K562 (cell line): ENCODE measurements around the gene TBC1D9. TPM values are rescaled to one million over a fixed set of nuclear protein-coding genes. Genes with fewer than 3 reads are reported as not detected.

ENCODE experiments used
- ATAC-seq: fragments of 200-7000 bp; cut with Tn5 transposase; 3 replicates; pipeline ENCODE4 v1.9.1; 2020; ENCODE audit warnings: moderate library complexity
- BruUV-seq: library from RNA; stranded (reverse); fragments of 400-500 nt; replicated peaks from 2 replicates; lab custom pipeline; 2021; lab: Mats Ljungman, UMichigan
- CTCF ChIA-PET: fragments of 300-600 bp; formaldehyde crosslinking; extraction: SDS; loops from one replicate; lab custom pipeline; 2021; ENCODE audit warnings: low intra/inter-chr PET ratio; lab: Yijun Ruan, JAX
- POLR2A ChIA-PET: fragments of 300-600, 350-650 bp; sonication (Branson Sonifier 250); formaldehyde crosslinking; extraction: SDS; loops from one replicate; lab custom pipeline; 2021; ENCODE audit warnings: antibody characterized with exemption, inconsistent platforms; lab: Yijun Ruan, JAX
- DNase-seq, 4 experiments: peaks; one replicate each; pipeline versions ENCODE4 v3.0.0 to v3.0.0-alpha.2; 2011 to 2018; ENCODE audit warnings: low spot score in 3 of 4, mixed read lengths in 3 of 4; ENCODE audit errors: extremely low read depth in 1 of 4
- FAIRE-seq: peaks from 2 replicates; lab custom pipeline; 2011; peaks lifted over from hg19 to GRCh38; lab: Jason Lieb, UNC
- H2AFZ ChIP-seq: 2 replicates; pipeline ENCODE4 v1.6.0; 2011; ENCODE audit warnings: low read depth, low read length, control low read depth, inconsistent platforms
- H3K27ac ChIP-seq: fragments of 200-600 bp; 3 replicates; pipeline ENCODE4 v1.8.0; 2011; ENCODE audit warnings: low read depth, mild to moderate bottlenecking, control low read depth, inconsistent platforms, low read length, moderate library complexity, mixed read lengths; ENCODE audit errors: extremely low read depth
- H3K27me3 ChIP-seq, 2 experiments: fragments of 300-600 bp in 1 of 2; 2 replicates in 1 of 2; 3 replicates in 1 of 2; pipeline versions ENCODE4 v1.6.0 to v1.8.0; 2011; ENCODE audit warnings: inconsistent platforms in 2 of 2, low read length in 2 of 2, mild to moderate bottlenecking in 1 of 2, mixed read lengths in 1 of 2, moderate library complexity in 1 of 2; ENCODE audit not compliant: control insufficient read depth in 2 of 2, insufficient read depth in 2 of 2
- H3K36me3 ChIP-seq: fragments of 300-600 bp; 3 replicates; pipeline ENCODE4 v1.8.0; 2011; ENCODE audit warnings: mild to moderate bottlenecking, low read length, inconsistent platforms; ENCODE audit not compliant: control insufficient read depth, insufficient read depth
- H3K4me1 ChIP-seq, 2 experiments: fragments of 200-600 bp in 1 of 2; replicated peaks in 1 of 2; 2 replicates in 1 of 2; 3 replicates in 1 of 2; pipeline versions ENCODE4 v1.5.1 to v1.8.0; 2011; ENCODE audit warnings: inconsistent platforms in 2 of 2, low read length in 2 of 2, mild to moderate bottlenecking in 1 of 2, mixed read lengths in 1 of 2, moderate library complexity in 1 of 2; ENCODE audit not compliant: control insufficient read depth in 2 of 2, insufficient read depth in 2 of 2
- H3K4me2 ChIP-seq: 2 replicates; pipeline ENCODE4 v1.6.1; 2011; ENCODE audit warnings: low read length, control low read depth, inconsistent platforms, mixed read lengths; ENCODE audit not compliant: insufficient read depth
- H3K4me3 ChIP-seq: fragments of 200-600 bp; sonication (generic), shearing (Covaris generic); 2 replicates; pipeline ENCODE4 v1.5.1; 2016; ENCODE audit warnings: control low read depth, inconsistent platforms
- H3K79me2 ChIP-seq: fragments of 200-600 bp; 3 replicates; pipeline ENCODE4 v1.8.0; 2011; ENCODE audit warnings: low read length, inconsistent platforms; ENCODE audit not compliant: control insufficient read depth, insufficient read depth
- H3K9ac ChIP-seq, 2 experiments: 2 replicates each; pipeline versions ENCODE4 v1.6.0 to v1.6.1; 2011; ENCODE audit warnings: low read depth in 2 of 2, low read length in 2 of 2, control low read depth in 1 of 2, inconsistent platforms in 1 of 2, mild to moderate bottlenecking in 1 of 2, mixed read lengths in 1 of 2; ENCODE audit not compliant: insufficient read depth in 1 of 2
- H3K9me1 ChIP-seq: one replicate; pipeline ENCODE4 v1.6.0; 2011; ENCODE audit warnings: inconsistent platforms, mild to moderate bottlenecking, low read length, moderate library complexity; ENCODE audit not compliant: control insufficient read depth, insufficient read depth
- H3K9me3 ChIP-seq: replicated peaks from 2 replicates; pipeline ENCODE4 v1.5.1; 2011; ENCODE audit warnings: low read depth, low read length, inconsistent platforms; ENCODE audit not compliant: control insufficient read depth, insufficient read depth
- H4K20me1 ChIP-seq: replicated peaks from 2 replicates; pipeline ENCODE4 v1.6.1; 2011; ENCODE audit warnings: low read length, inconsistent platforms, mixed read lengths; ENCODE audit not compliant: control insufficient read depth, insufficient read depth
- BRD9 ChIP-seq: fragments of 450-650 bp; IDR thresholded peaks from 2 replicates; pipeline ENCODE4 v1.6.1; 2018; ENCODE audit warnings: low read depth; ENCODE audit not compliant: partially characterized antibody
- CREBBP ChIP-seq: IDR thresholded peaks from one replicate; pipeline ENCODE4 v1.6.1; 2012; ENCODE audit warnings: low read depth, mild to moderate bottlenecking, control low read depth, inconsistent platforms, low read length
- CUX1 ChIP-seq: fragments of 200-800 bp; sonication (Bioruptor generic); IDR thresholded peaks from 2 replicates; pipeline ENCODE4 v1.6.1; 2016; ENCODE audit warnings: missing genetic modification characterization, missing compliant biosample characterization
- FOXM1 ChIP-seq, 2 experiments: fragments of 450-650 bp in 1 of 2; sonication (generic) in 1 of 2; formaldehyde crosslinking in 1 of 2; IDR thresholded peaks; 2 replicates each; pipeline versions ENCODE4 v1.6.1 to v1.9.0; 2017 to 2022; ENCODE audit warnings: low read depth in 2 of 2, mild to moderate bottlenecking in 2 of 2, missing genetic modification reagents in 1 of 2, moderate library complexity in 1 of 2
- HIVEP1 ChIP-seq: fragments of 250-450 bp; sonication (Bioruptor Pico); IDR thresholded peaks from 2 replicates; pipeline ENCODE4 v1.4.0; 2020; ENCODE audit warnings: mild to moderate bottlenecking
- HMG20B ChIP-seq: fragments of 250-450 bp; sonication (Bioruptor Pico); IDR thresholded peaks from 2 replicates; pipeline ENCODE4 v1.5.0; 2021; ENCODE audit warnings: mild to moderate bottlenecking
- HNRNPUL1 ChIP-seq: fragments of 200-400 bp; formaldehyde crosslinking; IDR thresholded peaks from 2 replicates; pipeline ENCODE4 v1.6.1; 2017; ENCODE audit warnings: low read length
- HSF4 ChIP-seq: fragments of 250-450 bp; sonication (Bioruptor Pico); IDR thresholded peaks from 2 replicates; pipeline ENCODE4 v2.1.2; 2022; ENCODE audit warnings: mild to moderate bottlenecking, moderate library complexity, borderline replicate concordance
- KAT2B ChIP-seq: IDR thresholded peaks from one replicate; pipeline ENCODE4 v1.6.1; 2012; ENCODE audit warnings: low read depth, mild to moderate bottlenecking, control low read depth, inconsistent platforms, low read length, moderate library complexity
- PHB ChIP-seq: fragments of 250-450 bp; sonication (Bioruptor Pico); IDR thresholded peaks from 2 replicates; pipeline ENCODE4 v1.5.0; 2021
- RBM14 ChIP-seq: fragments of 200-400 bp; formaldehyde crosslinking; IDR thresholded peaks from 2 replicates; pipeline ENCODE4 v1.6.1; 2018; ENCODE audit warnings: low read depth, mild to moderate bottlenecking, low read length, moderate library complexity, borderline replicate concordance; ENCODE audit not compliant: insufficient read depth
- SP2 ChIP-seq: IDR thresholded peaks from 2 replicates; pipeline ENCODE4 v1.6.1; 2011; ENCODE audit warnings: mild to moderate bottlenecking, low read depth, low read length, moderate library complexity; ENCODE audit not compliant: poor library complexity, severe bottlenecking; ENCODE audit errors: extremely low read depth
- TARDBP ChIP-seq: fragments of 450-650 bp; IDR thresholded peaks from 2 replicates; pipeline ENCODE4 v1.6.1; 2016
- TOE1 ChIP-seq, 2 experiments: fragments of 450-650 bp in 1 of 2; sonication (generic) in 1 of 2; formaldehyde crosslinking in 1 of 2; IDR thresholded peaks; 2 replicates each; pipeline versions ENCODE4 v1.7.1 to v1.8.0; 2016 to 2022; ENCODE audit warnings: borderline replicate concordance in 2 of 2, mild to moderate bottlenecking in 2 of 2, antibody characterized with exemption in 1 of 2, inconsistent platforms in 1 of 2, low read depth in 1 of 2, missing genetic modification reagents in 1 of 2, moderate library complexity in 1 of 2
- ZBTB2 ChIP-seq: fragments of 450-650 bp; IDR thresholded peaks from 2 replicates; pipeline ENCODE4 v1.6.1; 2016; ENCODE audit warnings: antibody characterized with exemption
- ZKSCAN1 ChIP-seq: fragments of 150-350 bp; IDR thresholded peaks from 2 replicates; pipeline ENCODE4 v1.6.1; 2016; ENCODE audit warnings: low read depth, low read length
- ZNF444 ChIP-seq: fragments of 250-450 bp; sonication (Bioruptor Pico); IDR thresholded peaks from 2 replicates; pipeline ENCODE4 v1.4.0; 2020; ENCODE audit warnings: mild to moderate bottlenecking, moderate library complexity
- ZSCAN32 ChIP-seq: fragments of 450-650 bp; formaldehyde crosslinking; IDR thresholded peaks from 2 replicates; pipeline ENCODE4 v1.4.0; 2020; ENCODE audit warnings: mild to moderate bottlenecking, moderate library complexity
- WGBS: fragments of 100-300 bp; shearing (Covaris generic); methylation state at CpG from one replicate; pipeline ENCODE4 v1.1.6; 2016; ENCODE audit warnings: low coverage, mixed read lengths; ENCODE audit not compliant: insufficient coverage; ENCODE audit errors: missing lambda C conversion rate; 5-methylcytosine and 5-hydroxymethylcytosine counted together
- in situ Hi-C: fragments of 300-500 bp; cut with MboI; formaldehyde crosslinking; loops from 4 replicates; pipeline ENCODE4 v1.15.0; 2018; ENCODE audit warnings: inconsistent platforms, mixed read lengths
- intact Hi-C: fragments of 100-400 bp; cut with micrococcal nuclease; formaldehyde crosslinking; loops from 2 replicates; pipeline ENCODE4 v1.14.2; 2022
- polyA plus RNA-seq, 8 experiments: library from polyadenylated mRNA; depleted of rRNA in 4 of 8; stranded (reverse) in 5 of 8; unstranded in 3 of 8; fragments of >200 nt; fragmentation: Nextera tagmentation in 2 of 8; fragmentation: Illumina TruSeq in 1 of 8; extraction: Ambion mirVana in 2 of 8; extraction: Trizol in 1 of 8; gene quantifications; 2 replicates each; pipeline versions ENCODE4 v1.2.1 to v1.2.3, GENCODE V29; 2011 to 2014; ENCODE audit warnings: inconsistent platforms in 1 of 8, missing spikeins in 1 of 8
- total RNA-seq, 7 experiments: library from RNA; depleted of rRNA in 6 of 7; stranded (reverse); fragments of >200 nt in 6 of 7; fragmentation: Illumina TruSeq in 2 of 7; extraction: Trizol in 2 of 7; gene quantifications; 2 replicates each; pipeline versions ENCODE4 v1.2.1 to v1.2.3, GENCODE V29; 2011 to 2021; ENCODE audit warnings: low replicate concordance in 1 of 7

TBC1D9 gene
- total and polyA plus RNA-seq, 9 of the 15 experiments (the other 6 are each of a cell fraction or from before 2014, with no cell fraction given) = 0.13 TPM; not detected in 8

- H3K9me3 ChIP-seq = no peaks in the 10 kb centered on the region
- in situ Hi-C loops (no loop called here), intact Hi-C loops (no loop called here)
- CTCF ChIA-PET = no interaction called here
- H3K79me2 ChIP-seq = no peaks in the 10 kb centered on the region
- DNase-seq (no peak), FAIRE-seq (no peak), ATAC-seq (no peak)
- no peak overlapping the region for H2AFZ ChIP-seq
- H3K9me1 ChIP-seq = no peaks in the 10 kb centered on the region
- 4% methylated on average over 2 of the region's 2 CpGs for WGBS
- BruUV-seq = no TSS peak
- H3K4me3 ChIP-seq = no peak overlapping the region
- H3K9ac ChIP-seq = no peak overlapping the region
- H3K4me1 ChIP-seq = no peaks in the 10 kb centered on the region
- no peak overlapping the region for H3K4me2 ChIP-seq
- POLR2A ChIA-PET = no interaction called here
- H3K27me3 ChIP-seq = no peaks in the 10 kb centered on the region
- no peak overlapping the region for H3K27ac ChIP-seq
- no peaks in the 10 kb centered on the region for H4K20me1 ChIP-seq
- H3K36me3 ChIP-seq = no peaks in the 10 kb centered on the region
- TF ChIP-seq HMG20B (CRISPR knock-in tag) (no peak), HNRNPUL1 (no peak), ZSCAN32 (CRISPR knock-in tag) (no peak), ZBTB2 (no peak), CREBBP (no peak), ZNF444 (no peak), ZKSCAN1 (no peak), KAT2B (no peak), TARDBP (no peak), FOXM1 (IDR thresholded peaks at IDR 0.05; ENCODE audit: low read depth) (no peak), FOXM1 (CRISPR knock-in tag; IDR thresholded peaks at IDR 0.05; ENCODE audit: low read depth) (no peak), PHB (no peak), RBM14 (no peak), TOE1 (IDR thresholded peaks at IDR 0.05; ENCODE audit: borderline replicate concordance) (no peak), TOE1 (CRISPR knock-in tag; IDR thresholded peaks at IDR 0.05; ENCODE audit: borderline replicate concordance, low read depth) (no peak), SP2 (no peak), BRD9 (no peak), CUX1 (CRISPR knock-in tag) (no peak), HIVEP1 (CRISPR knock-in tag) (no peak), HSF4 (no peak)
Observed at GRCh38 chr4:140628016-140628415, 128.2 kb downstream of the TBC1D9 start.
